SJSA1 (cell line): ENCODE measurements around the gene MVP. TPM values are rescaled to one million over a fixed set of nuclear protein-coding genes. Genes with fewer than 3 reads are reported as not detected.

Source experiments
- DNase-seq, 2 experiments: peaks; one replicate each; pipeline ENCODE4 v3.0.0-alpha.2; 2015 to 2020; ENCODE audit warnings: low spot score in 2 of 2, low read depth in 1 of 2
- H3K27ac ChIP-seq: fragments of 250-450 bp; sonication (Bioruptor Pico); 2 replicates; pipeline ENCODE4 v1.5.1; 2020; ENCODE audit warnings: mild to moderate bottlenecking, moderate library complexity
- H3K27me3 ChIP-seq: fragments of 250-450 bp; sonication (Bioruptor Pico); replicated peaks from 2 replicates; pipeline ENCODE4 v1.5.1; 2020; ENCODE audit warnings: mild to moderate bottlenecking, moderate library complexity
- H3K36me3 ChIP-seq: fragments of 250-450 bp; sonication (Bioruptor Pico); 2 replicates; pipeline ENCODE4 v1.5.1; 2020; ENCODE audit warnings: mild to moderate bottlenecking
- H3K4me1 ChIP-seq: fragments of 250-450 bp; sonication (Bioruptor Pico); replicated peaks from 2 replicates; pipeline ENCODE4 v1.6.1; 2021; ENCODE audit warnings: mild to moderate bottlenecking
- H3K4me3 ChIP-seq: fragments of 250-450 bp; sonication (Bioruptor Pico); 2 replicates; pipeline ENCODE4 v1.5.1; 2020; ENCODE audit warnings: mild to moderate bottlenecking
- H3K9me3 ChIP-seq: fragments of 250-450 bp; sonication (Bioruptor Pico); replicated peaks from 2 replicates; pipeline ENCODE4 v1.5.1; 2020; ENCODE audit warnings: mild to moderate bottlenecking
- total RNA-seq: library from RNA; depleted of rRNA; stranded (reverse); fragments of >200 nt; shearing (Covaris generic); gene quantifications from 2 replicates; pipeline ENCODE4 v1.2.3, GENCODE V29; 2014; rRNA removed

Gene MVP
- total RNA-seq, 1 experiment from 2014 or later, result 138 TPM

- Histone ChIP-seq H3K36me3 (no peaks in the 10 kb centered on the region), H3K27me3 (no peaks in the 10 kb centered on the region), H3K9me3 (no peaks in the 10 kb centered on the region), H3K4me3 (no peak overlapping the region), H3K27ac (no peak overlapping the region), H3K4me1 (peaks cover 5% of the 10 kb centered on the region)
- no peak for DNase-seq
Measured at GRCh38 chr16:29894352-29894751, 74.1 kb downstream of the MVP start.

- no peaks in the 10 kb centered on the region for H3K27me3 ChIP-seq
- no peak for DNase-seq
- no peak overlapping the region for H3K4me3 ChIP-seq
- H3K36me3 ChIP-seq, result no peaks in the 10 kb centered on the region
- no peak overlapping the region for H3K27ac ChIP-seq
- H3K9me3 ChIP-seq, result no peaks in the 10 kb centered on the region
- H3K4me1 ChIP-seq, result peaks cover 24% of the 10 kb centered on the region
Measured at GRCh38 chr16:29896841-29897240, 76.6 kb downstream of the MVP start.

GRCh38 chr16:29897333-29897732 is 77.1 kb downstream of the MVP start:
- no peak for DNase-seq
- Histone ChIP-seq H3K36me3 (no peaks in the 10 kb centered on the region), H3K9me3 (no peaks in the 10 kb centered on the region)

More at GRCh38 chr16:29897333-29897732, 77.1 kb downstream of the MVP start:
- Histone ChIP-seq H3K4me3 (no peak overlapping the region), H3K4me1 (peaks cover 24% of the 10 kb centered on the region), H3K27ac (no peak overlapping the region), H3K27me3 (no peaks in the 10 kb centered on the region)

Other genes starting within 250 kb of the MVP start
- not detected in 2 replicates for gene SPN, start 157.2 kb upstream of the MVP start, total RNA-seq
- gene QPRT, start 141.3 kb upstream of the MVP start, total RNA-seq, result 0.13 and 1.9 TPM in 2 replicates
- gene C16orf54, start 74.5 kb upstream of the MVP start, total RNA-seq, result not detected in 2 replicates
- not detected in 2 replicates for gene ZG16, start 42.2 kb upstream of the MVP start, total RNA-seq
- gene KIF22, start 29.7 kb upstream of the MVP start, total RNA-seq, result 95.3 and 137 TPM in 2 replicates
- 237 and 331 TPM in 2 replicates for gene MAZ, start 13.9 kb upstream of the MVP start, total RNA-seq
- gene PRRT2, start 8.3 kb upstream of the MVP start, total RNA-seq, result 0.11 TPM in 1 of 2 replicates, not detected in the other
- gene PAGR1, start 4.3 kb upstream of the MVP start, total RNA-seq, result 39.3 and 66.0 TPM in 2 replicates
- gene CDIPT, start 42.8 kb downstream of the MVP start, total RNA-seq, result 59.9 and 71.6 TPM in 2 replicates
- gene SEZ6L2, start 79.1 kb downstream of the MVP start, total RNA-seq, result 13.2 and 13.8 TPM in 2 replicates
- gene ASPHD1, start 80.0 kb downstream of the MVP start, total RNA-seq, result 3.7 and 8.8 TPM in 2 replicates
- gene KCTD13, start 105.8 kb downstream of the MVP start, total RNA-seq, result 10.2 and 43.8 TPM in 2 replicates
- gene TMEM219, start 141.6 kb downstream of the MVP start, total RNA-seq, result 86.2 and 143 TPM in 2 replicates
- gene TAOK2, start 153.4 kb downstream of the MVP start, total RNA-seq, result 55.7 and 65.8 TPM in 2 replicates
- 20.3 and 28.0 TPM in 2 replicates for gene HIRIP3, start 175.2 kb downstream of the MVP start, total RNA-seq
- 92.7 and 93.4 TPM in 2 replicates for gene INO80E, start 175.8 kb downstream of the MVP start, total RNA-seq
- gene DOC2A, start 190.6 kb downstream of the MVP start, total RNA-seq, result not detected in 2 replicates
- not detected in 2 replicates for gene C16orf92, start 202.7 kb downstream of the MVP start, total RNA-seq
- gene TLCD3B, start 210.8 kb downstream of the MVP start, total RNA-seq, result 0.55 and 3.1 TPM in 2 replicates
- gene ALDOA, start 245.3 kb downstream of the MVP start, total RNA-seq, result 758 and 762 TPM in 2 replicates